Skeletal muscle tissue (tissue), 1 donor: ENCODE measurements around the gene MEF2B. TPM values are rescaled to one million over a fixed set of nuclear protein-coding genes. Genes with fewer than 3 reads are reported as not detected.

Experiments used
- total RNA-seq: library from RNA; depleted of rRNA; stranded (reverse); fragments of >200 nt; gene quantifications from one replicate; pipeline ENCODE4 v1.2.3, GENCODE V29; 2014

Gene MEF2B
- total RNA-seq, 1 donor from 2014 or later: not detected

Other genes with a start within 250 kb of the MEF2B start
- gene HOMER3, start 229.0 kb downstream of the MEF2B start, total RNA-seq: 54.8 TPM
- 19.8 TPM for gene SUGP2, start 136.7 kb downstream of the MEF2B start, total RNA-seq
- gene ARMC6, start 136.7 kb downstream of the MEF2B start, total RNA-seq: 27.1 TPM
- gene SLC25A42, start 106.3 kb downstream of the MEF2B start, total RNA-seq: 7.8 TPM
- 11.0 TPM for gene TMEM161A, start 31.8 kb downstream of the MEF2B start, total RNA-seq
- 4.2 TPM for gene BORCS8, start 21.9 kb upstream of the MEF2B start, total RNA-seq
- 56.9 TPM for gene RFXANK, start 22.0 kb upstream of the MEF2B start, total RNA-seq
- 7.3 TPM for gene NR2C2AP, start 33.2 kb upstream of the MEF2B start, total RNA-seq
- gene NCAN, start 41.7 kb upstream of the MEF2B start, total RNA-seq: not detected
- gene TM6SF2, start 103.0 kb upstream of the MEF2B start, total RNA-seq: 1.6 TPM
- 13.6 TPM for gene SUGP1, start 150.2 kb upstream of the MEF2B start, total RNA-seq
- gene MAU2, start 150.6 kb upstream of the MEF2B start, total RNA-seq: 20.9 TPM
- 19.8 TPM for gene GATAD2A, start 235.4 kb upstream of the MEF2B start, total RNA-seq